M059J (cell line): ENCODE data around the gene SUPT20H. TPM values are rescaled to one million over a fixed set of nuclear protein-coding genes. Genes with fewer than 3 reads are reported as not detected.
"Not testable (repeated sequence)": the region's sequence is repeated elsewhere in the genome, so short reads cannot be mapped to it uniquely, and the experiment has no call there.

Experiments
- DNase-seq: peaks from one replicate; pipeline ENCODE4 v3.0.0-alpha.2; 2012; ENCODE audit warnings: low read depth
- total RNA-seq: library from RNA; depleted of rRNA; stranded (reverse); fragments of >200 nt; shearing (Covaris generic); gene quantifications from 2 replicates; pipeline ENCODE4 v1.2.3, GENCODE V29; 2014

Gene SUPT20H
- total RNA-seq, 1 experiment from 2014 or later, result 47.1 TPM

DNA sequence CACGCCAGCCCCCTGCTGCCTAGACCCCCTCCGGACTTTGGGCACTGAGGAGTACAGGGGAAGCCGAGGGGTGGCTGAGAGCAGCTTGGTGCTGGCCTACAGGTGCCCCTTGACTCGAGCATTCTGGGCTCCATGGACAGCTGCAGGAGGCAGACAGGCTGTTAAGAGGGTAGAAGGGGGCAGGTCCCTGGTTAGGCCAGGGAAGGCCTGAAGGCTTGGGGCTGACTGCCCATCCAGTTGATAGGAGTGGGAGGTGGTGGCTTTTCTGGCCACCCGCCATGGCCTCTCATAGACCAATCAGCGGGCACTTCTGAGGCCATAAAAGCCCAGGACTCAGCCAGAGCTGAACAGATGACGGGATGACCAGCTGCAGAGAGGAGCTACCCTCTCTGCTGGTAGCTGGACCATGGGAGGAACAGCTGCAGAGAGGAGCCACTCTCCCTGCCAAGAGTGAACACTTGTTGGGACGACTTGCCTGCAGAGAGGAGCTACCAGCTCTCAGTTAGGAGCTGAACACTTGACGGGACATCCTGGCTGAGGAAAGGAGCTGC, 10.7 kb upstream of the SUPT20H start:
- DNase-seq, result no peak

DNA sequence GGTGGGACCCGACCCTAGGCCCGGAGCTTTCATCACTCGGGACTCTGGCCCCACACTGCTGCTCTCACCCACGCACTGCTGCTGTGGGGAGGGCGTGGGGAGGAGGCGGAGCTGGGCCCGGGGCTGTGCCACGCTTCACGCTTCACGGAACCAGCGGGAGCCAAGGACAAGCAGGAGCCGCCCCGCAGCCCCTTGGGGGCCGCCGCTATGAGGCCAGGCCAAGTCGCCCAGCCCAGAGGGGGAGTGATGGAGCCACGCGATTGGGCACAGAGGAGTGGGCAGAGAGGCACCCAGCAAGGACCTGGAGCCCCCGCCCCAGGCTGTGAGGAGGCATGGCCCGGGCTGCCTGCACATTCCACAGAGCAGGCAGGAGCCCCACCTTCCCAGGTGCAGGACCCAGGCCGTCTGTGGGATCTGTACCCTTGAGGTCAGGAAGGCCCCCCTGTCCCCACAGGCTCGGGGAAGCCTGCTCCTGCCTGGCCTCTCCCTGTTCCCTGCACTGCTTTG, 10.2 kb upstream of the SUPT20H start:
- DNase-seq, result no peak

DNA sequence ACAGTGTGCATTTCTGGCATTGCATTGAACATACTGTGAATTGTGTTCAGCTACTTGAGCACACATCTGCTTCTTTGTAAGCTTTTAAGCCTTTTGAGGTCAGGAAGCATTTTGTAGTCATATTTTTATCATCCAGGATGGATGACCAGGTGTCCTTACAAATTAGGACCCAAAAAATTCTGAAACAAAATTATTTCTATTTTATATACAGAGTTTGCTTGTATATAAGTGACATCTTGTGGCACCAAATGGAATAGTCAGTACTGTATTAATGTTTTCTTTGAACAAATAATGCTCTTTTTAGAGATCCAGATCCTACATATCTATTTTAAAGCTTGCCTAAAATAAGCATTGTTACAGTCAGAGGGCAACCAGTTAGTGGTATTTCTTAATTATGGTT, 9.5 kb upstream of the SUPT20H start:
- DNase-seq, result no peak

DNA sequence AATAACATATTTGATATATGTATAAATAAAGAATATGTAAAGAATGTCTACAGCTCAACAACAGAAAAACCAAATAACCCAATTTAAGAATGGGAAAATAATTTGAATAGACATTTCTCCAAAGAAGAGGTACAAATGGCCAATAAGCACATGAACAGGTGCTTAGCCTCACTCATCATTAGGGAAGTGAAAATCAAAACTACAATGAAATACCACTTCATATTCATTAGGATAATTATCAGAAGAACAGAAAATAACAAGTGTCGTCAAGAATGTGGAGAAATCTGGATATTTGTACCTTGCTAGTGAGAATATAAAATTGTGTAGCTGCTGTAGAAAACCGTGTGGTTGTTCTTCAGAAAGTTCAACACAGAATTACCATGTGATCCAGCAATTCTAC, 8.4 kb upstream of the SUPT20H start:
- no peak for DNase-seq

DNA sequence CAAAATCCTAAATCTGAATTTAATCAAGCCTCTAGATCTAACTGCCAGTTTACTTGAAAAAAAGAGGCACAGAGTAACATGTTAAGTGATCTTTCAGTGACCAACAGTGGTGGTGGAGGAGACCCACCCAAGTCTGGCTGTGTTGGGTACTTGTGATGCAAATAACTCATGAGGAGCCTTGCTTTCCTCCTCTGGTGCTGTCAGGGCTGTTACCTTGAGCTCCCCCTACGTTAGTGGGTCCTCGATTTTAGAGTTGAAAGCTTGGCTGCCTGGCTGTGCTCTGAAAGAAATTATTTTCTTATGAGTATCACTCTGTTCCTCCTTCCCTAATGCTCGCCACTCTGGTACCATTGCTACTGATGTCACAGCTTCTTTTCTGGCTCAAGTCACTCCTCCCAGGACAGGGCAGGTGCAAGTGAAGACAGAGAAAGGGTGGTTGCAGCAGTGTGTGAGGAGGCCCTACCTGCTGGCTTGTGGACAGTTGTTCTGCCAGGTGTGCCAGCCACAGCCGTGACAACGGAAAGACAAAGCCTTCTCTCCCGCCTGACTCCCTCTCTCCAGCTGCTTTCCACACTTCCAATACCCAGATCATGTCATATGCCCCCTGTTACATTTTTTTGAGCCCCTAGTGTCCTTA, 6.5 kb upstream of the SUPT20H start:
- no peak for DNase-seq

DNA sequence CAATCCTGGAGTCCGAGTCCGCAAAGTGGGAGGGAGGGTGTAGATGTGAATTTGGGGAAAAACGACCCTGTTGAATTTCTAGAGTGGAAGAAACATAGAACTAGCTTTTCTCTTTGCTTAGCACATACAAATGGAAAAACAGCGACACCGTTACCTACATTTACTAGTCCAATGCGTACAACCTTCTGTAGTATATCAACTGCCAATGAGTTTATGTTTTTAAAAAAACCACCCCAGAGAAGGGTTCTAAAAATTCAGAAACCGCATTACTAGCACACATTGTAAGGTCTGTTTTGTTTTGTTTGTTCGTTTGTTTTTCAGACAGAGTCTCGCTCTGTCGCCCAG, 332 bp upstream of the SUPT20H start:
- DNase-seq, result no peak

DNA sequence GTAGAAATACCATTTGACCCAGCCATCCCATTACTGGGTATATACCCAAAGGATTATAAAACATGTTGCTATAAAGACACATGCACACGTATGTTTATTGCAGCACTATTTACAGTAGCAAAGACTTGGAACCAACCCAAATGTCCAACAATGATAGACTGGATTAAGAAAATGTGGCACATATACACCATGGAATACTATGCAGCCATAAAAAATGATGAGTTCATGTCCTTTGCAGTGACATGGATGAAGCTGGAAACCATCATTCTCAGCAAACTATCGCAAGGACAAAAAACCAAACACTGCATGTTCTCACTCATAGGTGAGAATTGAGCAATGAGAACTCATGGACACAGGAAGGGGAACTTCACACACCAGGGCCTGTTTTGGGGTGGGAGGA, 3.3 kb downstream of the SUPT20H start:
- not testable (repeated sequence) for DNase-seq

DNA sequence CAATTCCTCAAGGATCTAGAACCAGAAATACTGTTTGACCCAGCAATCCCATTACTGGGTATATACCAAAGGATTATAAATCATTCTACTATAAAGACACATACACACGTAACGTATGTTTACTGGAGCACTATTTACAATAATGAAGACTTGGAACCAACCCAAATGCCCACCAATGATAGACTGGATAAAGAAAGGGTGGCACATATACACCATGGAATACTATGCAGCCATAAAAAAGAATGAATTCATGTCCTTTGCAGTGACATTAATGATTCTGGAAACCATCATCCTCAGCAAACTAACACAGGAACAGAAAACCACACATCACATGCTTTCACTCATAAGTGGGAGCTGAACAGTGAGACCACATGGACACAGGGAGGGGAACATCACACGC, 6.4 kb downstream of the SUPT20H start:
- DNase-seq, result not testable (repeated sequence)

DNA sequence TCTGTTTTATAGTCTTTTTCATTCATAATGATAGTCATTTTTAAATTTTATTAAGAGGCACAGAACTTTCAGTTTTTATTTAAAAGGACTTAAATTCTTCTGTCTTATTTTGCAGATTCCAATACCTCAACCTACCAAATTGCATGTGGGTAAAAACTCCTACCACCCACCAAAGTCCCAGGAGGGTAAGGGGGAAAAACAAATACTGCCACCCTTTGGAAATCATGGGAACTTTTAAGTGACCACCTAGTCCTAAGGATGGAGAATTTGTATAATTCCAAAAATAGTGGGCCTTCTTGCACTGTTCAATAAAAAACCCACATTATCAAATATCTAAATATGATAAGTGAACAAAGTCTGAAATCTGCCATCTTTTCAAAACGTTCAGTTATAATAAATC, 9.7 kb downstream of the SUPT20H start:
- DNase-seq, result no peak

DNA sequence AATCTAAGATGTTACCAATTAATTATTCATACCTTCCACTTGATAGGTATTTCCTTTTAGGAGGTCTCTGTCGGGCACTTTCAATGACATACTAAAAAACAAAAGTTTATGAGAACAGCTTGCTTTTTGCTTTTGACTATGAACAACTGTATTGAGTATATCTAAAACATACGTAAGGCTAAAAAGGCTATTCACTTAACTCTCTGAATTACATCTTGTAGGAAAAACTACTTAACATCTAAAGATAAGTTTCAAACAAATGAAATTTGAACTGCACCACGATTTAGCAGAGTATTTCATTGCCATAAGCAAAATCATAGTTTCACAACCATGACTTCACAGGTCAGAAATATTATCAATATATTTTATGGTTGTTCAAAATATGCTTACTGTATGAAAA, 11.6 kb downstream of the SUPT20H start:
- DNase-seq, result no peak

DNA sequence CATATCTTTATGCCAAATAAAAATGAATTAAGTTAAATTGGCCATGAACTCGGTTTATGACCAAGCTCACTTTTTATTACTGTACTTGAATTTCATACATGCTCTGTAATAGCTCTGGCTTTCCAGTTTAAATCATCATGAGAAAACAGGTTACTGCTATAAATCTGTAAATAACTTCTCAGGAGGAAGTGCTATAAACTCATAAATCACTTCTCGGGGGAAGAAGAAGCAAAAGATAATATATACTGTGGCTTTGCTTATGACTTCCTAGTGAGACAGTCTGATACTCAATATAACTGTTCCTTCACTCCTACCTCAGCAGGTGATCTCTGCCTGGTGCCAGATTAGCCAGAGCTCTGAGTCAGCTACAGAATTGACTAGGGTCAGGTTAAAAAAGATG, 12.5 kb downstream of the SUPT20H start:
- DNase-seq, result no peak

DNA sequence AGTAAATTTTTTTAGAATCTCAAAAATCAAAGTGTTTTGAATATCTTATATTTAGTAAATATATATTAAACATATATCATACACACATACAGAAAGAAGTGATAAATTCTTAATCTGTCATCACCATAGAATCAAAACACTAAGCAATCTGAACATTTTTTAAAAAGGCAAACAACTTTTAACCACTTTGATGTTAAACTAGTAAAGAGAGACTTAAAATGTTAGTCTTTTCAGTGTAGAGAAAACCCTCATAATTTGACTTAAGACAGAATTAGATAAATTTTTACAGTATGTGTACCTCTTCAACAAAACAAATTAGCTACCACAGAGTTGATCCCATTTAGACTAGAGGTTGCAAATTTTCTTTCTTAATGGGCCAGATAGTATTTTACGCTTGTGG, 13.4 kb downstream of the SUPT20H start:
- no peak for DNase-seq

DNA sequence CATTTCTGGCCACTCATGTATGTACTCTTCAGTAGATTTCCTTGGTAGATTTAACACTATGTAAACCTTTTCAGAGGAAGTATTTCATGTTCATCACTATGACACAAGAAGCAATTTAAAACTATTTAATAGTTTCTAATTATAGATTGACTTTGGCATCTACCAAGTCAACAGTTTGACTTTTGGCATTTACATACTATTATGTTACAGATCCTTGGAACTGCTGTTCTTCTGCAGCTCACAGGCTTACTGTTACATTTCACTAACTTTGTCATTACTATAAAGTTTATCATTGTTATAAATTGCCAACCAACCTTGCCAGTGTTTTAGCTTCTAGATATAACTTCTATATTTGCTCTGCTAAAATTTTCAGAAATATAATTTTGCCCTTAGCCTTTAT, 18.7 kb downstream of the SUPT20H start:
- DNase-seq, result no peak

DNA sequence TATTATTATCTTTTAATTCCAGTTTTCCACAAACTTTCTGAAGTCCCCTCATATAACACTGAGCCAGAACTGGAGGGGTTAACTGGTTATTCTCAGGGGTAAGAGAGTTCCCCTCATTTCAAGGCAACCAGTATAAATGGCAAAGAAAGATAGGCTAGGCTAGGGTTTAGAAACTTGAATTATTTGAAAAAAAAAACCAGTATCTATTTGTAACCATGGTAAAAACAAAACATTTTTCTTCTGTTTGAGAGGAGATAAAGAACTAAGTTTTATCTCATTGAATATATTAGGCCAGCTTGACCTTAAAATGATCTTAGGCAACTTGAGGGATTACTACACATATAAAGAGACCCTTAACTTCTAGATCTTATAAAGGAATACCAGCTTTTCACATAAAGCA, 19.6 kb downstream of the SUPT20H start:
- DNase-seq, result no peak

DNA sequence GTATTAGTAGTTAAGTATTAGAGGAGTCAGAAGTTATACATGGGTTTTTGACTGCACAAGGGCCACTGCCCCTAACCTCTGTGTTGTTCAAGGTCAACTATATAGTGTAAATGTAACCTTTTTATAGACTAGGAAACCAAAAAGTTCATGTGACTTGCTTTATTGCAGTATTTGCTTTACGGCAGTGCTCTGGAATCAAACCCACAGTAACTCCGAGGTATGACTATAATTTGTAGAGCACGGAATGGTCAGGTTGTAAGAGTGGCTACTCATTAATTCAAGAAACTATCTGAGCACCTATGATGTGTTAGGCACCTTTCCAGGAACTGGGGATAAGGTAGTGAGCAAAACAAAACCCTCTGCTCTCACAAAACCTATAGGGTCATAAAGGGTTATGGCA, 22.2 kb downstream of the SUPT20H start:
- DNase-seq, result no peak

DNA sequence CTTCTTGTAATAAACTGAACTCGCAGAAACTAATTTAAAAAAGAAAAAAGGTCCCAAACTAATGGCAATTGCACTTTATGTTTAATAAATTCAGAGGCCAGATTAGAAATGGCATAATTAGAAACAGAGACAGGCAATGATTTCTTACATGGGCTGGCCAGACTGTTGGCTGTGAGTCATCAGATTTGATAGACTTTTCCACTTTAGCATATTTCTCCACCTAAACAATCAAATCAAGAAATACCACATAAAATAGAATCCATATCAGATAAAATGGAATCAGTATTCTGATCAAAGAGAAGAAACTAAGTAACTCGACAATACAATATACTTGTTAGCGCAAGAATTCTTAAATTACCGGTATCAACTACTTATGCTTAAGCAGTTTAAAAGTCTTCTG, 29.9 kb downstream of the SUPT20H start:
- DNase-seq, result no peak

DNA sequence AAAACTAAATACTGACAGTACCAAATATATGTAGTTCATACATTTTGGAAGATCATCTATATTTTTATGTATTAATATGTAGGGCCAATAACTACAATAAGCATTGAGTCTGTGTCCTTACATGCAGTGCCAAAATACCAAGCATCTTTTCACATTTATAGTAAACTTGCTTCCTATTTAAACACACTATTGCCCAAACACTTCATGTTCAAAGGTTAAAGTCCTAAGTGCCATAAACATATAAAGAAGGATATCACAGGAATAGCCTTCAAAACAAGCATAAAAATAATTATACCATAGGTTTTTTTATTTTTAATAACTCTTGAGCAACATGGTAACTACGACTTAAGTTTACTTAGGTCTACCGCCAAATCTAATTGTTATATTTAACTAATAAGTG, 31.8 kb downstream of the SUPT20H start:
- no peak for DNase-seq

DNA sequence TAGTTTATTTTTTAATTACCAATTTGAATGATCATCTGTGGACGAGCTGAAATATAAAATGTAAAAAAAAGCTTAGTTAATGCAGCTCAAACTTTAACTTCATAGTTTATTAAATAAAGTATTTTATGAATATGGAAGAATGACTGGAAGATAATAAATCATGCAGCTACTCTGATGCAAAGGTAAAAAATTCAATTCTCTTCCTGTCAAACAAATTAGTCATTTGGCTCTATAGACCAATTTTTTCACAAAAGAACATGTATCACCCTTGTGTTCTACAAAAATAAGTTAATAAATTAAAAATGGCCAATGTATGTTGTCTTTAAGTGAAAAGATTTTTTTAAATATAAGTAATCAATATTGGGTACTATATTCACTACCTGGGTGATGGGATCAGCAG, 32.7 kb downstream of the SUPT20H start:
- DNase-seq, result no peak

DNA sequence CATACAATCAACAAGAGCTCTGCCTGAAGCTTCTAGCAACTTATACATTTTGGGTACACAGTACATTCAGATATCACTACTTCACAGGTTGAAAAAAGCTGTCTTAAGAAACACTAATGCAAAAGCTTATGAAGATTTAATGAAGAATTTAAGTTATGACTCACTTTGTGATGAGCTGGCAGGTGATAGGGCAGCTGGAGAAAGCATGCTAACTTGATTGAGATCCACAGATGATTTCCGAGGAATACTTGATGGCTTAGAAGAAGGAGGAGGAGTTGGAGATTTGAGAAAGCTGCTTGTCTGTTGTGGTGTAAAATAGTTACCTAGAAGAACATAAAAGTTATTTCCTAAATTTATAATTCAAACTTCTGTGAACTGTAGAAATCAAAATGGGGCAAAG, 35.6 kb downstream of the SUPT20H start:
- peak; percentile 21 for DNase-seq

DNA sequence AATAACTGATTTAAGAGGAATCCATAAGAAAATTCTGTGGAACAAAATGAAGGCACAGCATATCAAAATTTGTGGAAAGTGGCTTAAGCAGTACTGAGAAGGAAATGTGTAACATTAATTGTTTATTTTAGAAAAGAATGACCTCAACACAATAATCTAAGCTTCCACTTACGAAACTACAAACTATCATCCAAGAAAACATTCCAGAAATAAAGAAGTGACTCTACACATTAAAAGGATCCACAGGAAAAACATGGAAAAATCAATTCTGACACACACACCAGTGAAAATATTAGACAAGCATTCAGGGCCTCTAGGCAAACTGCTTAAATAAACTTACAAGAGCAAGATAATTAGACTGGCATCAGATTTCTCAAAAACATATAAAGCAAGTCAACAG, 44.9 kb downstream of the SUPT20H start:
- peak; percentile 5 for DNase-seq

DNA sequence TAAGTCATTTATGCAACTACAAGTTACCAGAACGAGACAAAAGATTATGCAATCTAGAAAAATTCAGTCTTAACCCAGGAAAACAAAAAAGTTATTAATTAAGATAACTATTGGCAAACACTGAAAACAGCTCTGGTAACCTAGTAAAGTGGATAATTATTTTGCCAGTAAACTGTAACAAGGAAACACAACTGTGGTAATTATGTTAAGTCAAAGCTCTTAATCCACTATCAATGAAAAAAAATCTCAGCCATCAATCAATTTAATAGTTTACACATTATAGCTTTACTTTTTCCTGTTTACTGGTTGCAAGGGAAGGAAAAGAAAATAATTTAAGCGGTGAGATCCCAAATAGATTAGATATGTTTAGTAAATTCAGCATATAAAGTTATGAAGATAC, 47.7 kb downstream of the SUPT20H start:
- DNase-seq, result no peak

DNA sequence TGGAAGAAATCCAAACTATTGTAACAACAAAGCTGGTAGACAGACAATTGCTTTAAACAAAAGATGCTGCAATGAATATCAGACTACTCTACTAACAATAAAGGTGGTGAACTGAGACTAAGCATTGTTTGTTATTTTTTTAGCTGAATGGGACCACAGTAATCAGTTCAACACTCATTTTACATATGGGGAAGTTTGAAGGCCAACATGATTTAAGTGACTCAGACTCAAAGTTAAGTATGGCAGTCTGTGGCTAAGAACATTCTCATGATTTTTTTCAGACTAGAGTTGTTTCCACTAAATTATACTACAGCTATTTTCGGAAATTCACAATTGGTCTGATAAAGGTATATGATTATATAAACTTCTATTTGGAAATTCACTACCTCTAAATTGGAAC, 48.5 kb downstream of the SUPT20H start:
- no peak for DNase-seq

DNA sequence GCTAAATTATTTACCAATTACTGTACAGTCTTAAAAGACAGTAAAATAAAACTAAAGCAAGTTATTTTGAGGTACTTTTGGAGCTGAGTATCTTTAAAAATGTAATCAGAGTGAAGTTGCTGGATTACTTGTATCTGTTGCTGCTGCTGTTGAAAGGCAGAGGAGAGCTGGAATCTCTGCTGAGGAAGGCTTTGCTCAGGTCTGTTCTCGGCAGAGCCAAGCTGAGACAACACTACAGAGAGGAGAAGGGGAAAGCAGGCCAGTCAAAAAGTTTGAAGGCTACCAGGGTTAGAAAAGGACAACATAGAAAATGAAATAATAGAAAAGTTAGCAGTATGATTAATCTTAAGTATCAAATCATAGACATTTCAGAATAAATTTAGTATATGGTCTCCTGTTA, 49.1 kb downstream of the SUPT20H start:
- DNase-seq, result no peak

DNA sequence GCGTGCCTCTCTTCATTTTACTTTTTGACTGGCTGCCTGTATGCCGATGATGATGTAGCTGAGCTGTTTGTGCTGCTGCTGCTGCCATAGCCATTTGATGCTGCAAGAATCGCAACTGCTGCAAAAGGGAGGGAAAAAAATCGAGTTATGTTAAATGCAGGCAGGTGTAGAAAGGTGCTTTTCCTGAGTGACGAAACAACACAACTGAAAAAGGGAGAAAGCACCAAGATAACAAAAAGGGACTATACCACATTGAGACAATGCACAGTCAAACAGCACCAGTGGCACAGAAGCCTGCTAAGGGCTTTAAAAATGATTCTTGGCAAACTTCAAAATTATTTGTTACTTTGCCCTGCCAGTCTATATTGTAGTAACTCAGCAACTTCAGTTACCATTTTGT, 49.8 kb downstream of the SUPT20H start:
- no peak for DNase-seq
